GM23338 (cell line): ENCODE data around the gene LRFN3. TPM values are rescaled to one million over a fixed set of nuclear protein-coding genes. Genes with fewer than 3 reads are reported as not detected.

Experiments used
- ATAC-seq: fragments of 200-7000 bp; cut with Tn5 transposase; 3 replicates; pipeline ENCODE4 v1.9.1; 2020
- DNase-seq: peaks from one replicate; pipeline ENCODE4 v3.0.0-alpha.2; 2015; ENCODE audit warnings: low spot score
- H2AFZ ChIP-seq: fragments of 200-600 bp; sonication (generic); 2 replicates; pipeline ENCODE4 v1.8.0; 2016; ENCODE audit warnings: antibody characterized with exemption, mild to moderate bottlenecking, moderate library complexity
- H3F3A ChIP-seq: fragments of 200-600 bp; sonication (generic); replicated peaks from 2 replicates; pipeline ENCODE4 v1.8.0; 2017; ENCODE audit warnings: antibody characterized with exemption, mixed run types, low read depth
- H3K27ac ChIP-seq: fragments of 200-600 bp; sonication (generic); 2 replicates; pipeline ENCODE4 v1.6.1; 2016; ENCODE audit warnings: low read depth
- H3K27me3 ChIP-seq: fragments of 200-600 bp; sonication (generic); 2 replicates; pipeline ENCODE4 v1.8.0; 2016; ENCODE audit warnings: mild to moderate bottlenecking, mixed run types, moderate library complexity; ENCODE audit not compliant: insufficient read depth
- H3K36me3 ChIP-seq: fragments of 200-600 bp; sonication (generic); 2 replicates; pipeline ENCODE4 v1.8.0; 2016; ENCODE audit warnings: mild to moderate bottlenecking; ENCODE audit not compliant: insufficient read depth
- H3K4me1 ChIP-seq: fragments of 200-600 bp; sonication (generic); 2 replicates; pipeline ENCODE4 v1.8.0; 2016; ENCODE audit warnings: mild to moderate bottlenecking, moderate library complexity; ENCODE audit not compliant: insufficient read depth
- H3K4me2 ChIP-seq: fragments of 200-600 bp; sonication (generic); 2 replicates; pipeline ENCODE4 v1.7.1; 2017; ENCODE audit warnings: mixed run types
- H3K4me3 ChIP-seq: fragments of 200-600 bp; sonication (generic); 2 replicates; pipeline ENCODE4 v1.6.1; 2016; ENCODE audit warnings: mixed run types
- H3K79me2 ChIP-seq: fragments of 200-600 bp; sonication (generic); replicated peaks from 2 replicates; pipeline ENCODE4 v1.8.0; 2017; ENCODE audit warnings: mild to moderate bottlenecking; ENCODE audit not compliant: insufficient read depth
- H3K9me2 ChIP-seq: fragments of 200-600 bp; sonication (generic); 2 replicates; pipeline ENCODE4 v1.8.0; 2017; ENCODE audit not compliant: insufficient read depth
- H4K20me1 ChIP-seq: fragments of 200-600 bp; sonication (generic); replicated peaks from 2 replicates; pipeline ENCODE4 v1.8.0; 2017; ENCODE audit warnings: mild to moderate bottlenecking; ENCODE audit not compliant: insufficient read depth
- H3K27ac Mint-ChIP-seq: 2 replicates; pipeline ENCODE4 v1.8.0; 2020; ENCODE audit warnings: inconsistent platforms, mild to moderate bottlenecking, moderate library complexity, mixed read lengths
- H3K27me3 Mint-ChIP-seq: 3 replicates; pipeline ENCODE4 v1.8.0; 2022; ENCODE audit warnings: low read depth, mild to moderate bottlenecking, moderate library complexity, mixed read lengths, inconsistent platforms; ENCODE audit not compliant: insufficient read depth, poor library complexity
- H3K36me3 Mint-ChIP-seq: 3 replicates; pipeline ENCODE4 v1.8.0; 2021; ENCODE audit warnings: low read depth, mild to moderate bottlenecking, inconsistent platforms, moderate library complexity, mixed read lengths
- H3K4me1 Mint-ChIP-seq: 3 replicates; pipeline ENCODE4 v1.8.0; 2020; ENCODE audit warnings: mild to moderate bottlenecking, inconsistent platforms, mixed read lengths
- H3K4me3 Mint-ChIP-seq: 3 replicates; pipeline ENCODE4 v1.8.0; 2021; ENCODE audit warnings: moderate library complexity, mild to moderate bottlenecking, inconsistent platforms, mixed read lengths
- H3K9me3 Mint-ChIP-seq: 3 replicates; pipeline ENCODE4 v1.8.0; 2020; ENCODE audit warnings: moderate library complexity, mild to moderate bottlenecking, inconsistent platforms, mixed read lengths
- JUNB ChIP-seq: IDR thresholded peaks from one replicate; pipeline ENCODE4 v1.6.1; 2016; ENCODE audit warnings: antibody characterized with exemption; ENCODE audit not compliant: unreplicated experiment
- POLR2AphosphoS5 ChIP-seq: IDR thresholded peaks from 2 replicates; pipeline ENCODE4 v1.6.1; 2016; ENCODE audit warnings: antibody characterized with exemption, low read depth
- ZNF114 ChIP-seq: fragments of 250-450 bp; sonication (Bioruptor Pico); IDR thresholded peaks from 2 replicates; pipeline ENCODE4 v1.5.0; 2020; ENCODE audit warnings: mild to moderate bottlenecking, moderate library complexity
- ZNF331 ChIP-seq: fragments of 250-450 bp; sonication (Bioruptor Pico); IDR thresholded peaks from 2 replicates; pipeline ENCODE4 v1.5.0; 2020; ENCODE audit warnings: low read depth, mild to moderate bottlenecking, moderate library complexity
- polyA plus RNA-seq: library from polyadenylated mRNA; unstranded; fragments of >200 nt; fragmentation: Nextera tagmentation; extraction: Ambion mirVana; gene quantifications from 2 replicates; pipeline ENCODE4 v1.2.1, GENCODE V29; 2016
- total RNA-seq: library from RNA; depleted of rRNA; stranded (reverse); fragments of >200 nt; shearing (Covaris generic); gene quantifications from 2 replicates; pipeline ENCODE4 v1.2.3, GENCODE V29; 2014
- TF ChIP-seq, protein P1 (sequence below), 2 experiments: fragments of 200-600 bp in 1 of 2; sonication (generic) in 1 of 2; conservative IDR thresholded peaks; 2 replicates each; pipeline versions ENCODE4 v1.5.1 to v1.6.1; 2016 to 2017; ENCODE audit warnings: antibody characterized with exemption in 2 of 2, low read depth in 2 of 2, mild to moderate bottlenecking in 2 of 2, moderate library complexity in 1 of 2
- TF ChIP-seq, protein P2 (sequence below): fragments of 250-450 bp; sonication (Bioruptor Pico); IDR thresholded peaks from 2 replicates; pipeline ENCODE4 v1.5.0; 2020; ENCODE audit warnings: mild to moderate bottlenecking, moderate library complexity

Gene LRFN3
- total and polyA plus RNA-seq, 2 experiments from 2014 or later: 5.8 to 15.1 TPM

DNA sequence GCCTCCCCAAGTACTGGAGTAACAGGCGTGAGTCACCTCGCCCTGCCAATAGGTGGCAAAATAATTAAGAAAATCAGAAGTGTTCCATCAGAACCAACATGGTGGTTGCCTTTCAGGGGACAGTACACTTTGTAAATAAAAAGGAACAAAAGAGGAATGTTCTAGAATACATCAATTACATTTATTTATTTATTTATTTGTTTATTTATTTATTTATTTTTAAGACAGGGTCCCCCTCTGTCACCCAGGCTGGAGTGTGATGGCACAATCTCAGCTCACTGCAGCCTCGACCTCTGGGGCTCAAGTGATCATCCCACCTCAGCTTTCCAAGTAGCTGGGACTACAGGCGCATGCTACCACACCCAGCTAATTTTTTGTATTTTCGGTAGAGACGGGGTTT lies 15.2 kb upstream of the LRFN3 start:
- Mint-ChIP-seq H3K36me3 (peaks cover 6% of the 10 kb centered on the region; the same call in 2 of the 3 replicates), H3K9me3 (peaks cover 10% of the 10 kb centered on the region), H3K27ac (no peak overlapping the region), H3K4me1 (peaks cover 8% of the 10 kb centered on the region; the same call in 1 of the 3 replicates), H3K4me3 (no peak overlapping the region), H3K27me3 (peaks cover 4% of the 10 kb centered on the region)
- Histone ChIP-seq H3K27ac (no peak overlapping the region), H3K4me3 (no peak overlapping the region), H3K4me2 (no peak overlapping the region), H3K4me1 (peaks cover 6% of the 10 kb centered on the region; the same call in 1 of the 2 replicates), H2AFZ (no peak overlapping the region), H3F3A (no peaks in the 10 kb centered on the region), H3K79me2 (no peaks in the 10 kb centered on the region), H4K20me1 (no peaks in the 10 kb centered on the region), H3K36me3 (no peaks in the 10 kb centered on the region), H3K9me2 (no peaks in the 10 kb centered on the region), H3K27me3 (no peaks in the 10 kb centered on the region)
- DNase-seq (no peak), ATAC-seq (no peak)
- TF ChIP-seq, protein P1, sequence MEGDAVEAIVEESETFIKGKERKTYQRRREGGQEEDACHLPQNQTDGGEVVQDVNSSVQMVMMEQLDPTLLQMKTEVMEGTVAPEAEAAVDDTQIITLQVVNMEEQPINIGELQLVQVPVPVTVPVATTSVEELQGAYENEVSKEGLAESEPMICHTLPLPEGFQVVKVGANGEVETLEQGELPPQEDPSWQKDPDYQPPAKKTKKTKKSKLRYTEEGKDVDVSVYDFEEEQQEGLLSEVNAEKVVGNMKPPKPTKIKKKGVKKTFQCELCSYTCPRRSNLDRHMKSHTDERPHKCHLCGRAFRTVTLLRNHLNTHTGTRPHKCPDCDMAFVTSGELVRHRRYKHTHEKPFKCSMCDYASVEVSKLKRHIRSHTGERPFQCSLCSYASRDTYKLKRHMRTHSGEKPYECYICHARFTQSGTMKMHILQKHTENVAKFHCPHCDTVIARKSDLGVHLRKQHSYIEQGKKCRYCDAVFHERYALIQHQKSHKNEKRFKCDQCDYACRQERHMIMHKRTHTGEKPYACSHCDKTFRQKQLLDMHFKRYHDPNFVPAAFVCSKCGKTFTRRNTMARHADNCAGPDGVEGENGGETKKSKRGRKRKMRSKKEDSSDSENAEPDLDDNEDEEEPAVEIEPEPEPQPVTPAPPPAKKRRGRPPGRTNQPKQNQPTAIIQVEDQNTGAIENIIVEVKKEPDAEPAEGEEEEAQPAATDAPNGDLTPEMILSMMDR (conservative IDR thresholded peaks at IDR 0.05; ENCODE audit: low read depth in 2 of 2): 0 out of 4 replicates have a peak, but pooled peaks of 1 of the 2 experiments have one; percentile 2
- TF ChIP-seq ZNF114 (CRISPR knock-in tag): no peak

DNA sequence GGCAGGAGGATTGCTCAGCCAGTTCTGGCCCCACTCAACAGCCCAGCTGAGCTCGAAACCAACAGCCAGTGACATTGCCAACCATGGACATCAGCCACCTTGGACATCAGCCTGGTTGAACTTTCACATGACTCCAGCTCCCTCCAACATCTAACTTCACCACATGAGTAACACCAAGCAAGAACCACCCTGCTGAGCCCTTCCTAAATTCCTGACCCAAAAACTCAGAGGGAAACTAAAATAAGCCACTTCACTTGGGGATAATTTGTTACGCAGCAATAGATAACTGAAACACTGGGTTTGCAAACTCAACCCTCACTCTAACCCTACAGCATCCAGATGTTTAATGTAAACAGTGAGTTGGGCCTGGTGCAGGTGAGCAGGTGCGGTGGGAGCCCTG lies 10.7 kb upstream of the LRFN3 start:
- H3K27ac Mint-ChIP-seq: no peak overlapping the region
- no peak overlapping the region for H3K4me3 ChIP-seq
- peaks cover 8% of the 10 kb centered on the region; the same call in 1 of the 3 replicates for H3K4me1 Mint-ChIP-seq
- DNase-seq (no peak), ATAC-seq (no peak)
- H3K9me3 Mint-ChIP-seq: peaks cover 13% of the 10 kb centered on the region
- H3K4me3 Mint-ChIP-seq: no peak overlapping the region
- H3K27me3 Mint-ChIP-seq: peaks cover 1% of the 10 kb centered on the region
- H3K79me2 ChIP-seq: no peaks in the 10 kb centered on the region
- no peaks in the 10 kb centered on the region for H3F3A ChIP-seq
- TF ChIP-seq JUNB: no peak
- peak; percentile 94 for TF ChIP-seq ZNF331 (CRISPR knock-in tag)
- TF ChIP-seq, protein P1 (conservative IDR thresholded peaks at IDR 0.05; ENCODE audit: low read depth in 2 of 2): no peak
- TF ChIP-seq, protein P2, sequence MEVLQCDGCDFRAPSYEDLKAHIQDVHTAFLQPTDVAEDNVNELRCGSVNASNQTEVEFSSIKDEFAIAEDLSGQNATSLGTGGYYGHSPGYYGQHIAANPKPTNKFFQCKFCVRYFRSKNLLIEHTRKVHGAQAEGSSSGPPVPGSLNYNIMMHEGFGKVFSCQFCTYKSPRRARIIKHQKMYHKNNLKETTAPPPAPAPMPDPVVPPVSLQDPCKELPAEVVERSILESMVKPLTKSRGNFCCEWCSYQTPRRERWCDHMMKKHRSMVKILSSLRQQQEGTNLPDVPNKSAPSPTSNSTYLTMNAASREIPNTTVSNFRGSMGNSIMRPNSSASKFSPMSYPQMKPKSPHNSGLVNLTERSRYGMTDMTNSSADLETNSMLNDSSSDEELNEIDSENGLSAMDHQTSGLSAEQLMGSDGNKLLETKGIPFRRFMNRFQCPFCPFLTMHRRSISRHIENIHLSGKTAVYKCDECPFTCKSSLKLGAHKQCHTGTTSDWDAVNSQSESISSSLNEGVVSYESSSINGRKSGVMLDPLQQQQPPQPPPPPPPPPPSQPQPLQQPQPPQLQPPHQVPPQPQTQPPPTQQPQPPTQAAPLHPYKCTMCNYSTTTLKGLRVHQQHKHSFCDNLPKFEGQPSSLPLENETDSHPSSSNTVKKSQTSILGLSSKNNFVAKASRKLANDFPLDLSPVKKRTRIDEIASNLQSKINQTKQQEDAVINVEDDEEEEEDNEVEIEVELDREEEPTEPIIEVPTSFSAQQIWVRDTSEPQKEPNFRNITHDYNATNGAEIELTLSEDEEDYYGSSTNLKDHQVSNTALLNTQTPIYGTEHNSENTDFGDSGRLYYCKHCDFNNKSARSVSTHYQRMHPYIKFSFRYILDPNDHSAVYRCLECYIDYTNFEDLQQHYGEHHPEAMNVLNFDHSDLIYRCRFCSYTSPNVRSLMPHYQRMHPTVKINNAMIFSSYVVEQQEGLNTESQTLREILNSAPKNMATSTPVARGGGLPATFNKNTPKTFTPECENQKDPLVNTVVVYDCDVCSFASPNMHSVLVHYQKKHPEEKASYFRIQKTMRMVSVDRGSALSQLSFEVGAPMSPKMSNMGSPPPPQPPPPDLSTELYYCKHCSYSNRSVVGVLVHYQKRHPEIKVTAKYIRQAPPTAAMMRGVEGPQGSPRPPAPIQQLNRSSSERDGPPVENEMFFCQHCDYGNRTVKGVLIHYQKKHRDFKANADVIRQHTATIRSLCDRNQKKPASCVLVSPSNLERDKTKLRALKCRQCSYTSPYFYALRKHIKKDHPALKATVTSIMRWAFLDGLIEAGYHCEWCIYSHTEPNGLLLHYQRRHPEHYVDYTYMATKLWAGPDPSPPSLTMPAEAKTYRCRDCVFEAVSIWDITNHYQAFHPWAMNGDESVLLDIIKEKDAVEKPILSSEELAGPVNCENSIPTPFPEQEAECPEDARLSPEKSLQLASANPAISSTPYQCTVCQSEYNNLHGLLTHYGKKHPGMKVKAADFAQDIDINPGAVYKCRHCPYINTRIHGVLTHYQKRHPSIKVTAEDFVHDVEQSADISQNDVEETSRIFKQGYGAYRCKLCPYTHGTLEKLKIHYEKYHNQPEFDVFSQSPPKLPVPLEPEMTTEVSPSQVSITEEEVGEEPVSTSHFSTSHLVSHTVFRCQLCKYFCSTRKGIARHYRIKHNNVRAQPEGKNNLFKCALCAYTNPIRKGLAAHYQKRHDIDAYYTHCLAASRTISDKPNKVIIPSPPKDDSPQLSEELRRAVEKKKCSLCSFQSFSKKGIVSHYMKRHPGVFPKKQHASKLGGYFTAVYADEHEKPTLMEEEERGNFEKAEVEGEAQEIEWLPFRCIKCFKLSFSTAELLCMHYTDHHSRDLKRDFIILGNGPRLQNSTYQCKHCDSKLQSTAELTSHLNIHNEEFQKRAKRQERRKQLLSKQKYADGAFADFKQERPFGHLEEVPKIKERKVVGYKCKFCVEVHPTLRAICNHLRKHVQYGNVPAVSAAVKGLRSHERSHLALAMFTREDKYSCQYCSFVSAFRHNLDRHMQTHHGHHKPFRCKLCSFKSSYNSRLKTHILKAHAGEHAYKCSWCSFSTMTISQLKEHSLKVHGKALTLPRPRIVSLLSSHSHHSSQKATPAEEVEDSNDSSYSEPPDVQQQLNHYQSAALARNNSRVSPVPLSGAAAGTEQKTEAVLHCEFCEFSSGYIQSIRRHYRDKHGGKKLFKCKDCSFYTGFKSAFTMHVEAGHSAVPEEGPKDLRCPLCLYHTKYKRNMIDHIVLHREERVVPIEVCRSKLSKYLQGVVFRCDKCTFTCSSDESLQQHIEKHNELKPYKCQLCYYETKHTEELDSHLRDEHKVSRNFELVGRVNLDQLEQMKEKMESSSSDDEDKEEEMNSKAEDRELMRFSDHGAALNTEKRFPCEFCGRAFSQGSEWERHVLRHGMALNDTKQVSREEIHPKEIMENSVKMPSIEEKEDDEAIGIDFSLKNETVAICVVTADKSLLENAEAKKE (CRISPR knock-in tag): no peak
- TF ChIP-seq POLR2AphosphoS5: no peak
- H3K4me2 ChIP-seq: no peak overlapping the region
- H3K27ac ChIP-seq: no peak overlapping the region
- no peaks in the 10 kb centered on the region for H3K36me3 ChIP-seq
- H3K27me3 ChIP-seq: no peaks in the 10 kb centered on the region
- H3K9me2 ChIP-seq: no peaks in the 10 kb centered on the region
- H3K4me1 ChIP-seq: peaks cover 6% of the 10 kb centered on the region; the same call in 1 of the 2 replicates
- H3K36me3 Mint-ChIP-seq: peaks cover 8% of the 10 kb centered on the region; the same call in 2 of the 3 replicates
- H2AFZ ChIP-seq: no peak overlapping the region
- no peaks in the 10 kb centered on the region for H4K20me1 ChIP-seq
